BLaER1 treated with 17β-estradiol and CSF1 and Interleukin-3, amounts not matched to agents 10 nM and 100 nM (cell line): ENCODE data around the gene IGDCC3.

Experiments used
- H3K27ac ChIP-seq, 11 experiments: shearing (Covaris generic); formaldehyde crosslinking; 2 replicates each; pipeline ENCODE4 v1.8.1; 2022
- H3K27me3 ChIP-seq, 11 experiments: shearing (Covaris generic); formaldehyde crosslinking; 2 replicates each; pipeline ENCODE4 v1.8.1; 2022
- H3K36me3 ChIP-seq, 11 experiments: shearing (Covaris generic); formaldehyde crosslinking; 2 replicates each; pipeline ENCODE4 v1.8.1; 2022
- H3K4me1 ChIP-seq, 10 experiments: shearing (Covaris generic); formaldehyde crosslinking; 2 replicates each; pipeline ENCODE4 v1.8.1; 2022
- H3K4me2 ChIP-seq, 11 experiments: shearing (Covaris generic); formaldehyde crosslinking; 2 replicates each; pipeline ENCODE4 v1.8.1; 2022
- H3K4me3 ChIP-seq, 10 experiments: shearing (Covaris generic); formaldehyde crosslinking; 2 replicates each; pipeline ENCODE4 v1.8.1; 2022
- H3K9ac ChIP-seq, 11 experiments: shearing (Covaris generic); formaldehyde crosslinking; 2 replicates each; pipeline ENCODE4 v1.8.1; 2022
- H3K9me3 ChIP-seq, 11 experiments: shearing (Covaris generic); formaldehyde crosslinking; replicated peaks in 1 of 11; 2 replicates each; pipeline ENCODE4 v1.8.1; 2022
- H4K20me1 ChIP-seq, 11 experiments: shearing (Covaris generic); formaldehyde crosslinking; 2 replicates each; pipeline ENCODE4 v1.8.1; 2022
- Cebpa-rat ChIP-seq, 11 experiments: shearing (Covaris generic); IDR thresholded peaks; 2 replicates each; pipeline ENCODE4 v1.8.1; 2022

IGDCC3 gene

GRCh38 chr15:65327651-65328393, 50.0 kb downstream of the IGDCC3 start:
- no peak overlapping the region for H3K9ac ChIP-seq
- H4K20me1 ChIP-seq: peaks cover 0 to 15% (median 0%) of the 10 kb centered on the region in 11 experiments; a peak in 3 of 22 replicates
- H3K36me3 ChIP-seq: no peaks in the 10 kb centered on the region
- H3K4me1 ChIP-seq: peaks cover 0 to 41% (median 29%) of the 10 kb centered on the region in 10 experiments; a peak in 17 of 20 replicates
- H3K4me2 ChIP-seq: peak overlapping the region in 7 of 11 experiments; percentile 13 to 81 (median 29); a peak in 8 of 22 replicates
- no peak overlapping the region for H3K4me3 ChIP-seq
- no peaks in the 10 kb centered on the region for H3K27me3 ChIP-seq
- H3K9me3 ChIP-seq: no peaks in the 10 kb centered on the region
- no peak for TF ChIP-seq Cebpa-rat (IDR thresholded peaks at IDR 0.05)
- no peak overlapping the region for H3K27ac ChIP-seq

- Histone ChIP-seq H3K4me3 (no peak overlapping the region), H3K36me3 (no peaks in the 10 kb centered on the region), H3K27me3 (no peaks in the 10 kb centered on the region), H3K27ac (no peak overlapping the region), H3K4me2 (peak overlapping the region in 9 of 11 experiments; percentile 36 to 81 (median 57); a peak in 17 of 22 replicates), H3K4me1 (peaks cover 0 to 38% (median 28%) of the 10 kb centered on the region in 10 experiments; a peak in 17 of 20 replicates), H4K20me1 (peaks cover 0 to 15% (median 0%) of the 10 kb centered on the region in 11 experiments; a peak in 3 of 22 replicates), H3K9me3 (no peaks in the 10 kb centered on the region), H3K9ac (no peak overlapping the region)
- TF ChIP-seq Cebpa-rat (IDR thresholded peaks at IDR 0.05): no peak
Measured at GRCh38 chr15:65326818-65327217, 51.0 kb downstream of the IGDCC3 start.

- H3K27ac ChIP-seq: no peak overlapping the region
- no peaks in the 10 kb centered on the region for H3K27me3 ChIP-seq
- no peaks in the 10 kb centered on the region for H3K9me3 ChIP-seq
- H3K4me1 ChIP-seq: peaks cover 0 to 38% (median 28%) of the 10 kb centered on the region in 10 experiments; a peak in 17 of 20 replicates
- H3K4me3 ChIP-seq: no peak overlapping the region
- H4K20me1 ChIP-seq: peaks cover 0 to 15% (median 0%) of the 10 kb centered on the region in 11 experiments; a peak in 3 of 22 replicates
- H3K36me3 ChIP-seq: no peaks in the 10 kb centered on the region
- no peak for TF ChIP-seq Cebpa-rat (IDR thresholded peaks at IDR 0.05)
- 0 out of 22 replicates have a peak overlapping the region, but pooled peaks of 3 of the 11 experiments have one; percentile 14 to 32 (median 18) for H3K9ac ChIP-seq
- H3K4me2 ChIP-seq: peak overlapping the region; percentile 6 to 81 (median 51); a peak in 19 of 22 replicates
Measured at GRCh38 chr15:65326117-65326526, 51.7 kb downstream of the IGDCC3 start.

GRCh38 chr15:65323071-65323511, 54.7 kb downstream of the IGDCC3 start:
- Histone ChIP-seq H3K9me3 (no peaks in the 10 kb centered on the region), H3K36me3 (no peaks in the 10 kb centered on the region), H3K27me3 (no peaks in the 10 kb centered on the region), H3K27ac (no peak overlapping the region), H4K20me1 (no peaks in the 10 kb centered on the region), H3K9ac (no peak overlapping the region), H3K4me3 (no peak overlapping the region), H3K4me2 (no peak overlapping the region), H3K4me1 (peaks cover 0 to 27% (median 23%) of the 10 kb centered on the region in 10 experiments; a peak in 17 of 20 replicates)
- no peak for TF ChIP-seq Cebpa-rat (IDR thresholded peaks at IDR 0.05)

GRCh38 chr15:65318870-65319356, 58.9 kb downstream of the IGDCC3 start:
- Histone ChIP-seq H3K4me3 (no peak overlapping the region), H3K9me3 (no peaks in the 10 kb centered on the region), H3K27ac (no peak overlapping the region), H4K20me1 (no peaks in the 10 kb centered on the region), H3K4me2 (no peak overlapping the region), H3K27me3 (no peaks in the 10 kb centered on the region), H3K36me3 (no peaks in the 10 kb centered on the region), H3K4me1 (peaks cover 0 to 3% (median 0%) of the 10 kb centered on the region in 10 experiments; a peak in 2 of 20 replicates), H3K9ac (no peak overlapping the region)
- no peak for TF ChIP-seq Cebpa-rat (IDR thresholded peaks at IDR 0.05)

GRCh38 chr15:65312400-65312916, 65.3 kb downstream of the IGDCC3 start:
- H3K36me3 ChIP-seq: no peaks in the 10 kb centered on the region
- peaks cover 0 to 37% (median 21%) of the 10 kb centered on the region in 10 experiments; a peak in 15 of 20 replicates for H3K4me1 ChIP-seq
- H4K20me1 ChIP-seq: no peaks in the 10 kb centered on the region
- H3K4me3 ChIP-seq: no peak overlapping the region
- no peak for TF ChIP-seq Cebpa-rat (IDR thresholded peaks at IDR 0.05)
- H3K4me2 ChIP-seq: peak overlapping the region in 2 of 11 experiments; percentile 38 to 66; a peak in 1 of 22 replicates
- no peaks in the 10 kb centered on the region for H3K27me3 ChIP-seq
- H3K9ac ChIP-seq: no peak overlapping the region
- H3K9me3 ChIP-seq: no peaks in the 10 kb centered on the region
- no peak overlapping the region for H3K27ac ChIP-seq

- H3K27ac ChIP-seq: no peak overlapping the region
- no peaks in the 10 kb centered on the region for H3K9me3 ChIP-seq
- no peaks in the 10 kb centered on the region for H4K20me1 ChIP-seq
- H3K4me3 ChIP-seq: no peak overlapping the region
- no peak overlapping the region for H3K9ac ChIP-seq
- TF ChIP-seq Cebpa-rat (IDR thresholded peaks at IDR 0.05): no peak
- peaks cover under 1 to 39% (median 21%) of the 10 kb centered on the region in 10 experiments; a peak in 18 of 20 replicates for H3K4me1 ChIP-seq
- H3K4me2 ChIP-seq: peak overlapping the region in 5 of 11 experiments; percentile 7 to 66 (median 38); a peak in 7 of 22 replicates
- H3K36me3 ChIP-seq: no peaks in the 10 kb centered on the region
- no peaks in the 10 kb centered on the region for H3K27me3 ChIP-seq
Measured at GRCh38 chr15:65311760-65312159, 66.0 kb downstream of the IGDCC3 start.

GRCh38 chr15:65310431-65311137, 67.2 kb downstream of the IGDCC3 start:
- Histone ChIP-seq H3K9ac (peak overlapping the region in 4 of 11 experiments; percentile 13 to 42 (median 22); a peak in 3 of 22 replicates), H4K20me1 (peaks cover 0 to 5% (median 0%) of the 10 kb centered on the region in 11 experiments; a peak in 1 of 22 replicates), H3K36me3 (no peaks in the 10 kb centered on the region), H3K27me3 (no peaks in the 10 kb centered on the region), H3K27ac (peak overlapping the region in 2 of 11 experiments; percentile 45 to 54; a peak in 7 of 22 replicates), H3K9me3 (no peaks in the 10 kb centered on the region), H3K4me3 (no peak overlapping the region), H3K4me2 (peak overlapping the region in 9 of 11 experiments; percentile 3 to 74 (median 50); a peak in 14 of 22 replicates), H3K4me1 (peaks cover 13 to 51% (median 32%) of the 10 kb centered on the region in 10 experiments)
- peak in 2 of 11 experiments; percentile 10 to 26; a peak in 2 of 22 replicates for TF ChIP-seq Cebpa-rat (IDR thresholded peaks at IDR 0.05)
